ENCODE measurements around the gene COL11A1. TPM values are rescaled to one million over a fixed set of nuclear protein-coding genes. Genes with fewer than 3 reads are reported as not detected.

The COL11A1 gene
- total and polyA plus RNA-seq, 8 donors, result 0.21 to 89.1 (median 56.3) TPM

- H3K9me3 ChIP-seq, result no peaks in the 10 kb centered on the region
- no peaks in the 10 kb centered on the region for H3K36me3 ChIP-seq
- H3K27me3 ChIP-seq, result no peaks in the 10 kb centered on the region
- H3K4me3 ChIP-seq, result no peak overlapping the region
- no peaks in the 10 kb centered on the region for H3K4me1 ChIP-seq
- no peak for TF ChIP-seq CTCF (IDR thresholded peaks at IDR 0.05)
- no peak overlapping the region for H3K27ac ChIP-seq
- intact Hi-C loops (cut with DNase I), result no loop called here
- no peak for ATAC-seq
- DNase-seq, result no peak
Measured at GRCh38 chr1:103122983-103123720, 14.8 kb upstream of the COL11A1 start.

DNA sequence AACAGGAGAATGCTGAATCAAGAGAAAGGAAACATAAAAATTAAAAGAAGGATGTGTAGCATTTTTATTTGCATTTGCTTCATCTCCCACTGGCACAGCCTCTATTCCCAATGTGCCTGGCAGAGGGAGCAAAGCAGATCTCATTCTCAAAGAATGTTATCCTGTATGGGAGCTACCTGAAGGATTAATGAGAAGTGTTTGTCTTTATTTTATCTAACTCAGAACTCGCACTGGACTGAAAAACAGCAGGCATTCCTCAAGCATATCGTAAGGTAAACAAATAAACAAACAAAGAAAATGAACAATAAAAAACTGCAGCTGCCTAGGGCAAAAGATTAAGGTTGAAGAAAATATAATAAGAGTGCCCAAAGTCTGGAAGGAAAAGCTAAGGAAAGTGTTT lies 12.7 kb upstream of the COL11A1 start:
- TF ChIP-seq CTCF (IDR thresholded peaks at IDR 0.05), result no peak
- no peaks in the 10 kb centered on the region for H3K27me3 ChIP-seq
- DNase-seq (no peak), ATAC-seq (no peak)
- H3K9me3 ChIP-seq, result no peaks in the 10 kb centered on the region
- no peaks in the 10 kb centered on the region for H3K36me3 ChIP-seq
- H3K4me1 ChIP-seq, result no peaks in the 10 kb centered on the region
- H3K27ac ChIP-seq, result no peak overlapping the region
- no peak overlapping the region for H3K4me3 ChIP-seq
- intact Hi-C loops (cut with DNase I), result no loop called here

- H3K9me3 ChIP-seq, result no peaks in the 10 kb centered on the region
- ATAC-seq, result no peak
- H3K4me1 ChIP-seq, result no peaks in the 10 kb centered on the region
- no peaks in the 10 kb centered on the region for H3K36me3 ChIP-seq
- H3K27ac ChIP-seq, result no peak overlapping the region
- no peak for DNase-seq
- TF ChIP-seq CTCF (IDR thresholded peaks at IDR 0.05), result no peak
- intact Hi-C loops (cut with DNase I), result no loop called here
- no peak overlapping the region for H3K4me3 ChIP-seq
- peaks cover 3 to 19% of the 10 kb centered on the region in 2 donors for H3K27me3 ChIP-seq
Measured at GRCh38 chr1:103112546-103112945, 4.2 kb upstream of the COL11A1 start.

- Histone ChIP-seq H3K36me3 (no peaks in the 10 kb centered on the region), H3K27me3 (peaks cover 3 to 25% of the 10 kb centered on the region in 2 donors), H3K4me3 (no peak overlapping the region), H3K9me3 (no peaks in the 10 kb centered on the region), H3K4me1 (peaks cover 0 to under 1% of the 10 kb centered on the region in 2 donors), H3K27ac (no peak overlapping the region)
- ATAC-seq (no peak), DNase-seq (no peak)
- TF ChIP-seq CTCF (IDR thresholded peaks at IDR 0.05), result no peak
- intact Hi-C loops (cut with DNase I), result no loop called here
Measured at GRCh38 chr1:103111926-103112325, 3.6 kb upstream of the COL11A1 start.

DNA sequence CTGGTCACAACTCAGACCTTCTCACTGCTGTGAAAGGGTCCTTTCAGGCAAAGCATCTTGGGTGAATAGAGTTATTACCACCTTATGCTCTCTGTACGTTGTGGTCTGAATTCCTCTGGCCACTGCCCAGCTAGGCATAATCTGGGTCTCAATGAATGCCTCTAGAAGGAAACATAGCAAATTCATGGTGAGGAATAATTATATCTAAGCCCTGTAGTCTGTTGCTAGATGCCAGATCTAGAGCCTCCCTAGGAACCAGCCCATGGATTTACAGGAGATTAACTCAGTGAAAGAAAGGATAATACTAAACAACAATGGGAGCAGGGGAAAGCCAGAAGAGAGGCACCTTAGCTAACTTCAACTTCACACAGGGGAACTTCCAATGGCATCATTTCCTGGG lies 2.4 kb upstream of the COL11A1 start:
- Histone ChIP-seq H3K9me3 (no peaks in the 10 kb centered on the region), H3K4me1 (peaks cover 4 to 5% of the 10 kb centered on the region in 2 donors), H3K27me3 (peaks cover 3 to 38% of the 10 kb centered on the region in 2 donors), H3K4me3 (no peak overlapping the region), H3K27ac (no peak overlapping the region), H3K36me3 (no peaks in the 10 kb centered on the region)
- DNase-seq (no peak), ATAC-seq (no peak)
- intact Hi-C loops (cut with DNase I), result no loop called here
- no peak for TF ChIP-seq CTCF (IDR thresholded peaks at IDR 0.05)
